Vagina (tissue), 2 donors: ENCODE results near the gene PRSS56.

Source experiments
- POLR2A ChIP-seq, 2 donors: fragments of 450-650 bp; IDR thresholded peaks; one replicate each; pipeline ENCODE4 v1.6.1; 2017; ENCODE audit warnings: antibody characterized with exemption in 2 of 2, mild to moderate bottlenecking in 2 of 2, moderate library complexity in 2 of 2
- POLR2AphosphoS5 ChIP-seq, 2 donors: sonication (generic); formaldehyde crosslinking; IDR thresholded peaks; one replicate each; pipeline ENCODE4 v1.9.0; 2017; ENCODE audit warnings: antibody characterized with exemption in 2 of 2, mild to moderate bottlenecking in 2 of 2, low read depth in 1 of 2; ENCODE audit not compliant: insufficient read depth in 1 of 2

- TF ChIP-seq POLR2AphosphoS5 (IDR thresholded peaks at IDR 0.05; ENCODE audit: insufficient read depth in 1 of 2, low read depth in 1 of 2): no peak
- TF ChIP-seq POLR2A (IDR thresholded peaks at IDR 0.05): no peak
These were observed 50.9 kb downstream of the PRSS56 start for GRCh38 chr2:232571026-232571474.
